ENCODE results near the gene RPTOR. TPM values are rescaled to one million over a fixed set of nuclear protein-coding genes. Genes with fewer than 3 reads are reported as not detected.
A peak's percentile ranks its signal among the peaks of the same experiment; 100 is the strongest.

Gene RPTOR
- total RNA-seq, 3 donors from 2014 or later (not counting 1 experiment from before 2014, with no cell fraction given): 49.2 to 63.6 (median 55.4) TPM

- H3K4me3 ChIP-seq (ENCODE audit: low read length): no peak overlapping the region
- Mint-ChIP-seq H3K9me3 (no peaks in the 10 kb centered on the region), H3K27me3 (ENCODE audit: low read depth in 2 of 2) (no peaks in the 10 kb centered on the region), H3K36me3 (no peaks in the 10 kb centered on the region), H3K4me1 (peaks cover 0 to 16% of the 10 kb centered on the region in 2 donors), H3K4me3 (no peak overlapping the region), H3K27ac (peak overlapping the region in 1 of 2 donors; percentile 63)
- no peaks in the 10 kb centered on the region for H3K9me3 ChIP-seq (ENCODE audit: control insufficient read depth, insufficient read depth, low read length)
- peaks cover 20% of the 10 kb centered on the region for H3K36me3 ChIP-seq (ENCODE audit: control insufficient read depth, insufficient read depth, low read length)
- H3K27ac ChIP-seq (ENCODE audit: low read length): no peak overlapping the region
- intact Hi-C loops (cut with micrococcal nuclease): no loop called here
- no peaks in the 10 kb centered on the region for H3K27me3 ChIP-seq (ENCODE audit: control insufficient read depth, insufficient read depth, low read length)
- ATAC-seq: no peak
- WGBS (ENCODE audit: insufficient coverage): 95% methylated on average over 31 of the region's 31 CpGs
- TF ChIP-seq CTCF (IDR thresholded peaks at IDR 0.05): no peak
- DNase-seq: peak in 1 of 2 donors; percentile 56
- peaks cover 45% of the 10 kb centered on the region for H3K4me1 ChIP-seq (ENCODE audit: control insufficient read depth, insufficient read depth, low read length)
Observed at GRCh38 chr17:80890196-80890920, 345.7 kb downstream of the RPTOR start.

GRCh38 chr17:80890921-80891396, 346.3 kb downstream of the RPTOR start:
- no peak overlapping the region for H3K4me3 ChIP-seq (ENCODE audit: low read length)
- H3K27ac Mint-ChIP-seq: peak overlapping the region; percentile 5 to 63
- no peaks in the 10 kb centered on the region for H3K36me3 Mint-ChIP-seq
- WGBS (ENCODE audit: insufficient coverage): 93% methylated on average over 18 of the region's 18 CpGs
- H3K9me3 ChIP-seq (ENCODE audit: control insufficient read depth, insufficient read depth, low read length): no peaks in the 10 kb centered on the region
- DNase-seq (no peak), ATAC-seq (no peak)
- peaks cover 19% of the 10 kb centered on the region for H3K36me3 ChIP-seq (ENCODE audit: control insufficient read depth, insufficient read depth, low read length)
- intact Hi-C loops (cut with micrococcal nuclease): no loop called here
- TF ChIP-seq CTCF (IDR thresholded peaks at IDR 0.05): no peak
- H3K27ac ChIP-seq (ENCODE audit: low read length): peak overlapping the region; percentile 45
- peaks cover 45% of the 10 kb centered on the region for H3K4me1 ChIP-seq (ENCODE audit: control insufficient read depth, insufficient read depth, low read length)
- H3K4me1 Mint-ChIP-seq: peaks cover 0 to 16% of the 10 kb centered on the region in 2 donors
- no peaks in the 10 kb centered on the region for H3K27me3 Mint-ChIP-seq (ENCODE audit: low read depth in 2 of 2)
- no peak overlapping the region for H3K4me3 Mint-ChIP-seq
- no peaks in the 10 kb centered on the region for H3K27me3 ChIP-seq (ENCODE audit: control insufficient read depth, insufficient read depth, low read length)
- H3K9me3 Mint-ChIP-seq: no peaks in the 10 kb centered on the region

- peak overlapping the region; percentile 5 to 63 for H3K27ac Mint-ChIP-seq
- peaks cover 45% of the 10 kb centered on the region for H3K4me1 ChIP-seq (ENCODE audit: control insufficient read depth, insufficient read depth, low read length)
- no peaks in the 10 kb centered on the region for H3K27me3 Mint-ChIP-seq (ENCODE audit: low read depth in 2 of 2)
- H3K9me3 Mint-ChIP-seq: no peaks in the 10 kb centered on the region
- intact Hi-C loops (cut with micrococcal nuclease): no loop called here
- H3K27ac ChIP-seq (ENCODE audit: low read length): peak overlapping the region; percentile 45
- no peaks in the 10 kb centered on the region for H3K36me3 Mint-ChIP-seq
- no peaks in the 10 kb centered on the region for H3K9me3 ChIP-seq (ENCODE audit: control insufficient read depth, insufficient read depth, low read length)
- TF ChIP-seq CTCF (IDR thresholded peaks at IDR 0.05): no peak
- peak; percentile 48 to 70 (median 59) for ATAC-seq
- H3K4me3 ChIP-seq (ENCODE audit: low read length): no peak overlapping the region
- no peaks in the 10 kb centered on the region for H3K27me3 ChIP-seq (ENCODE audit: control insufficient read depth, insufficient read depth, low read length)
- peak in 1 of 2 donors; percentile 89 for DNase-seq
- H3K4me3 Mint-ChIP-seq: peak overlapping the region; percentile 7
- peaks cover 0 to 14% of the 10 kb centered on the region in 2 donors for H3K4me1 Mint-ChIP-seq
- WGBS (ENCODE audit: insufficient coverage): 64% methylated on average over 23 of the region's 23 CpGs
- peaks cover 17% of the 10 kb centered on the region for H3K36me3 ChIP-seq (ENCODE audit: control insufficient read depth, insufficient read depth, low read length)
Observed at GRCh38 chr17:80891397-80892018, 346.9 kb downstream of the RPTOR start.
